ENCODE results near the gene CIB2. TPM values are rescaled to one million over a fixed set of nuclear protein-coding genes. Genes with fewer than 3 reads are reported as not detected.

CIB2 gene
- total RNA-seq, result 7.6 and 9.6 TPM in 2 replicates
- long read RNA-seq, result 0 reads

DNA sequence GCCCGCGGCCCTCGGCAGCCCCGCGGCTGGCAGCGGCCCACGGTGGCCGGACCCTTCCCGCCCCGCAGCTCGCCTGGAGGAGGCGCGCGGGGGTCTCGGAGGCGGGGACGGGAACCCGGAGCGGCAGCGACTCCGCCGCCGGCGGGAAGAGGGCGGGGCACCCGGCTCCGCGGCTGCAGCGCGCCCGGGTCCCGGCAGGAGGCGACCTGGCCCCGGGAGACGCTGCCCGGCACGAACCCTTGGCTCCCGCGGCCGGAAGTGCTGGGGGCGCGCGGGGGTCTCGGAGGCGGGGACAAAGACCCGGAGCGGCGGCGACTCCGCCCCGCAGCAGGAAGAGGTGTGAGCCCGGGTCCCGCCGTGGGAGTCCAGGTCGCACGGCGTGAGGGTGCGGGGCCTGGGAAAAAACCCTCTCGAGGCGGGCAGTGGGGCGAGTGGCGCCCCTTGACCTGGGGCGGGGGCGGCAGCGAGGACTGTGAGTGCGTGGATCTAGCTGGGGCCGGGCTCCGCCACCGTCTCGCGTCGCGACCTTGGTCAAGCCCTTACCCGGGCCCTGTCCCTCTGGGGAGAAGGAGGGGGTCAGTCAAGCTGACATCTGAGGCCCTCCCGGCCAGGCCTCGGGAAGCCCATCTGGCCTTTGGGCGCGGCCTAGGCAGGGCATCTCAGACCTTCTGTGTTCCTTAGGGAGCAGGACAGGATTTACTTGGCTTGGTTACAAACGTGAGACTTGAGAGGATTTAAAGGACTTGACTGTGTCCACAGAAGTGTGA is at the start of gene CIB2:
TSS of gene CIB2 (minus strand) at position 151 of the 767 bp plus-strand sequence. CDS start 230 bp downstream, outside the sequence.
- Mint-ChIP-seq H3K4me3 (ENCODE audit: unreplicated experiment) (peak within 1 kb of the TSS; percentile 76), H3K27me3 (ENCODE audit: unreplicated experiment) (no peaks in the 10 kb centered on the region), H3K36me3 (ENCODE audit: unreplicated experiment) (no peaks in the 10 kb centered on the region), H3K27ac (ENCODE audit: unreplicated experiment) (peak within 1 kb of the TSS; percentile 79), H3K9me3 (ENCODE audit: unreplicated experiment) (no peaks in the 10 kb centered on the region), H3K4me1 (ENCODE audit: unreplicated experiment) (peaks cover 13% of the 10 kb centered on the region)
- peak; percentile 93 for DNase-seq (ENCODE audit: extremely low spot score, unreplicated experiment)
- TF ChIP-seq, protein P1, sequence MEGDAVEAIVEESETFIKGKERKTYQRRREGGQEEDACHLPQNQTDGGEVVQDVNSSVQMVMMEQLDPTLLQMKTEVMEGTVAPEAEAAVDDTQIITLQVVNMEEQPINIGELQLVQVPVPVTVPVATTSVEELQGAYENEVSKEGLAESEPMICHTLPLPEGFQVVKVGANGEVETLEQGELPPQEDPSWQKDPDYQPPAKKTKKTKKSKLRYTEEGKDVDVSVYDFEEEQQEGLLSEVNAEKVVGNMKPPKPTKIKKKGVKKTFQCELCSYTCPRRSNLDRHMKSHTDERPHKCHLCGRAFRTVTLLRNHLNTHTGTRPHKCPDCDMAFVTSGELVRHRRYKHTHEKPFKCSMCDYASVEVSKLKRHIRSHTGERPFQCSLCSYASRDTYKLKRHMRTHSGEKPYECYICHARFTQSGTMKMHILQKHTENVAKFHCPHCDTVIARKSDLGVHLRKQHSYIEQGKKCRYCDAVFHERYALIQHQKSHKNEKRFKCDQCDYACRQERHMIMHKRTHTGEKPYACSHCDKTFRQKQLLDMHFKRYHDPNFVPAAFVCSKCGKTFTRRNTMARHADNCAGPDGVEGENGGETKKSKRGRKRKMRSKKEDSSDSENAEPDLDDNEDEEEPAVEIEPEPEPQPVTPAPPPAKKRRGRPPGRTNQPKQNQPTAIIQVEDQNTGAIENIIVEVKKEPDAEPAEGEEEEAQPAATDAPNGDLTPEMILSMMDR (IDR thresholded peaks at IDR 0.05), result peak; percentile 79

DNA sequence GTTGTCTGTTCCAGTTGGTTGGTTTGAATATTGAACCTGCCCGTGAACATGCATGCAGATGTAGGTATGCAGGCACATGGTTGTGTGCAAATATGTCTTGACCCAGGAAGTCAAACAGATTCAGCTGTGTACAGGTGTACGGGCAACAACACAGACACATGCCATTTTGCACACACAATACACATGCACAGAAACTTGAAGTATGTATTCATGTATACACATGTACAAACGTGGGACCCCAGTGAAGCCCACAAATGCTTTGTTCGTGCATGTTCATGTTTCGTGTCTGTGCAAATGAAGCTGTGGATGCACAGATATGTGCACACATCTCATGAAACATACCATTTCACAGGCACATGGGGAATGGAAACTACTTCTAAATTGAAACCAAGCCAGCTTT is 48.7 kb upstream of the CIB2 start:
- Mint-ChIP-seq H3K9me3 (ENCODE audit: unreplicated experiment) (no peaks in the 10 kb centered on the region), H3K27me3 (ENCODE audit: unreplicated experiment) (peaks cover 6% of the 10 kb centered on the region), H3K36me3 (ENCODE audit: unreplicated experiment) (no peaks in the 10 kb centered on the region), H3K27ac (ENCODE audit: unreplicated experiment) (no peak overlapping the region), H3K4me3 (ENCODE audit: unreplicated experiment) (no peak overlapping the region), H3K4me1 (ENCODE audit: unreplicated experiment) (no peaks in the 10 kb centered on the region)
- TF ChIP-seq, protein P1 (IDR thresholded peaks at IDR 0.05), result no peak
- peak; percentile 64 for DNase-seq (ENCODE audit: extremely low spot score, unreplicated experiment)

DNA sequence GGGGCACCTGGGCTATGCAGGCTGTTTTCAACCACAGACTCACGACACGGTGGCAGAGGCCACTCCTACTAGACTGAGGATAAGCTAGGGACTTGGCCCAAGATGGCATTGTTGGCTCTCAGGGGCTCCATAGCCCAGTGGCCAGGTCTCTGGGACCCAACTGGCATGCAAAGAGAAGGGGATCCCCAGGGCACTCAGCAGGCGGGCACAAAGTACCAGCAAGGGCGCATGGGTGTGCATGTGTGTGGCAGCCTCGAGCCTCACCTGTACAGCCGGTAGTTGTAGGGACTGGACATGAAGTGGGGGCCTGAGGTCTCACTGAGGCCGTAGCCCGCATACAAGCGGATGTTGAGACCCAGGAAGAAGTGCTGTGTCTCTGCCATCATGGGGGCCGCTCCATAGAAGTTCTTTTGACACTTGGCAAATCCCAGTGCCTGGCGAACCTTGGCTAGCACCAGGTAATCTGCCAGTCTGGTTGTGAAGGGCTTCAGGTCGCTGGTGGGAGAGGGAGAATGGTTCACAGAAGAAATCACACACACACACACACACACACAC is 48.1 kb upstream of the CIB2 start:
- H3K27me3 Mint-ChIP-seq (ENCODE audit: unreplicated experiment), result peaks cover 2% of the 10 kb centered on the region
- no peaks in the 10 kb centered on the region for H3K4me1 Mint-ChIP-seq (ENCODE audit: unreplicated experiment)
- H3K36me3 Mint-ChIP-seq (ENCODE audit: unreplicated experiment), result no peaks in the 10 kb centered on the region
- TF ChIP-seq, protein P1 (IDR thresholded peaks at IDR 0.05), result no peak
- DNase-seq (ENCODE audit: extremely low spot score, unreplicated experiment), result peak; percentile 77
- no peak overlapping the region for H3K4me3 Mint-ChIP-seq (ENCODE audit: unreplicated experiment)
- no peak overlapping the region for H3K27ac Mint-ChIP-seq (ENCODE audit: unreplicated experiment)
- no peaks in the 10 kb centered on the region for H3K9me3 Mint-ChIP-seq (ENCODE audit: unreplicated experiment)

DNA sequence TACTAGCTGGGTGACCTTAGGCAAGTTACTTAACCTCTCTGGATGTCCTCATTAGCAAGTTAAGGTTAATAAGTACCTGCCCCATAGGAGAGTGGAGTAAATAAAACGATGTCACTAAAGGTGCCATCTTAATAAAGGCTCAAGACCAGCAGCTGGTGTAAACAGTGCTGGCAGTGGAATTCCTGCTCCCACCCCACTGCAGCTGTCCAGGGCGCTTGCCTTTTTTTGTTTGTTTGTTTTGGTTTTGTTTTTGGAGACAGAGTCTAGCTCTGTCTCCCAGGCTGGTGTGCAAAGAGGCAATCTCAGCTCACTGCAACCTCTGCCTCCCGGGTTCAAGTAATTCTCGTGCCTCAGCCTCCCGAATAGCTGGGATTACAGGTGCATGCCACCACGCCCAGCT is 46.8 kb upstream of the CIB2 start:
- Mint-ChIP-seq H3K36me3 (ENCODE audit: unreplicated experiment) (peaks cover 2% of the 10 kb centered on the region), H3K4me3 (ENCODE audit: unreplicated experiment) (no peak overlapping the region), H3K4me1 (ENCODE audit: unreplicated experiment) (no peaks in the 10 kb centered on the region), H3K9me3 (ENCODE audit: unreplicated experiment) (no peaks in the 10 kb centered on the region), H3K27ac (ENCODE audit: unreplicated experiment) (no peak overlapping the region), H3K27me3 (ENCODE audit: unreplicated experiment) (peaks cover 2% of the 10 kb centered on the region)
- TF ChIP-seq, protein P1 (IDR thresholded peaks at IDR 0.05), result no peak
- no peak for DNase-seq (ENCODE audit: extremely low spot score, unreplicated experiment)

DNA sequence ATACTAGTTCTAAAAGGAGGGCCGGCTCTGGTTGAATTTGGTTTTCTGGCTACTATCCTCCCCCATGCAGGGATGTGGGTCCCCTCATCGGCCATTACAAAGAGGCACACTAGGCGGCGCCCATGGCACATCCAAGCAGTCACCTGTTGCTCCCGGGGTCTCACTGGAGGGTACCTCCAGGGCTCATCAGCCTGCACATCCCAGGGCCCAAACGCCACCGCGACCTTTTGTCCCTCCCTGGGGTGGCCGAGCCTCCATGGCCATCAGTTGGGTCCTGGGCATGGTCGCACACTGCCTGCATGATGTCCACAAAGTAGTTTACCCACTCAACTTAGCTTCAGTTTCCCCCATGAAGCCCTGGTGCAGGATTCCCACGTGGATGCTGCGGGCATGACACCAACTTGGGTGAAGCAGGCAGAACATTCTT is 46.2 kb upstream of the CIB2 start:
- Mint-ChIP-seq H3K27ac (ENCODE audit: unreplicated experiment) (no peak overlapping the region), H3K4me1 (ENCODE audit: unreplicated experiment) (no peaks in the 10 kb centered on the region), H3K36me3 (ENCODE audit: unreplicated experiment) (peaks cover 6% of the 10 kb centered on the region), H3K9me3 (ENCODE audit: unreplicated experiment) (no peaks in the 10 kb centered on the region), H3K27me3 (ENCODE audit: unreplicated experiment) (peaks cover 2% of the 10 kb centered on the region), H3K4me3 (ENCODE audit: unreplicated experiment) (no peak overlapping the region)
- no peak for DNase-seq (ENCODE audit: extremely low spot score, unreplicated experiment)
- TF ChIP-seq, protein P1 (IDR thresholded peaks at IDR 0.05), result peak; percentile 75
